ENCODE results near the gene LBX1.

The LBX1 gene

GRCh38 chr10:101229266-101230182, at the start of gene LBX1:
TSS of gene LBX1 (minus strand) at chr10:101229463. CDS start at chr10:101228815, 648 bp downstream.
- no peak for DNase-seq (ENCODE audit: low read depth)

GRCh38 chr10:101273741-101274140, 44.5 kb upstream of the LBX1 start:
- no peak for DNase-seq (ENCODE audit: low read depth)

GRCh38 chr10:101273330-101273729, 44.1 kb upstream of the LBX1 start:
- DNase-seq (ENCODE audit: low read depth) = no peak

DNA sequence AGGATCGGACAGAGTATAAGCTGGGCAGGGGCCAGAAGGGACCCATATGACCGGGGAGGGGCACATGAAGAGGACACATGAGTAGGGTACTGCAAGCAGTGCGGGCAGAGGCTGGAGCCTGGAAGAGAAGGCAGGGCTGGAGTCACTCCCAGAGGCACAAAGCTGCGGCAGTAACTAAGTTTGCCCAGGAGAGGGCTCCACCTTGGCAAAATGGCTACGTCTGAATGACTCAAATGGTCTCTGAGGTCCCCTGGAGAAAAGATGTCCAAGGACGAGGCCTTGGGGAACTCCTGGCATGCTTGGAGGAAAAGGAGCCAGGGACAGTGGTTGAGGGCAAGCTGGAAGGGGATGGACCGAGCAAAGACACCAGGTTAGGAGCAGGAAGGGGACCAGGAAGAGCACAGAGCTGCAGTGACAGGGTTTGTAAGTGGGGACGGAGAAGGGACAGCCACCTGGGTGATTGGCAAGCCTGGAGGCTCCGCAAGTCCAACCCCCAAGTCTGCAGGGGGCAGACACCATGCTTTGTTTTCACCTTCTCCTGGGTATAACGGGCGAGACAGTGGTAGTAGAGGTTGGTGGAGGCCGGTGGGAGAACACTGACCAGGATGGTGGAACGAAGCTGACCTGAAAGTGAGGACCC, 43.1 kb upstream of the LBX1 start:
- peak; percentile 5 for DNase-seq (ENCODE audit: low read depth)

DNA sequence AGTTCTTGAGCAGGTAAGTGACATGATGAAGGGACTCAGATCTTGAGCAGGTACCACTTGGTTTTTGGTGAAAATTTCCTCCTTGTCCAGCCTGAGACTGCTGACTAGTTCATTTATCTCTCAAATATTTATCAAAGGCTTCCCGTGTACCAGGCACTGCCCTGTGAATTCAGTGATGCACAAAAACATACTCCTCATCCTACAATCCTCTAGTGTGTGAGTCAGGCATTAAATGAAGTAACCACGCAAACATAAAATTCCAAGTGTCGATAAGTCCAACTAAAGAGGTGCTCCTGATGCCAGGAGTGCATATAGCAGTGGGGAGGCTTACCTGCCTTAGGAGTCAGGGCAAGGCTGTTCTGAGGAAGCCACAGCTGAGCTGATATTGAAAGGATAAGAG, 41.5 kb upstream of the LBX1 start:
- DNase-seq (ENCODE audit: low read depth) = no peak

GRCh38 chr10:101267776-101268175, 38.5 kb upstream of the LBX1 start:
- DNase-seq (ENCODE audit: low read depth) = no peak

DNA sequence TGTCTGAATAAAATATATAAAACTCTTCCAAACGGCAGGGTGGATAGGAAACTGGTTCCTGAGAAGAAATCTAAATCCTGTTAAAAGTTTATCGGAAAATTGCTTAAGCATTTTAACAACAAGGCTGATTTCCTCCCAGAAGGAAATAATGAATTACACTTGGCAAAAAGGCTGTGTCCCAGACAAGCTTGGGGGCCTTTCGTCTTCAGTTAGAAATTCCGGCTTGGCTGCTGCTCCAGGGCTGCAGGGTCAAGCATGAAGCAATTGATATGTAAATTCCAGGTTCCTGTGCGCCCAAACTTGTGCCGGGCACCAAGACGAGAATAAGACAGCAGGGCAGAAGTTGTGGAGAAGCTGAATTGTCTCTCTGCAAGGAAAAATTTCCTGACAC, 38.0 kb upstream of the LBX1 start:
- no peak for DNase-seq (ENCODE audit: low read depth)

DNA sequence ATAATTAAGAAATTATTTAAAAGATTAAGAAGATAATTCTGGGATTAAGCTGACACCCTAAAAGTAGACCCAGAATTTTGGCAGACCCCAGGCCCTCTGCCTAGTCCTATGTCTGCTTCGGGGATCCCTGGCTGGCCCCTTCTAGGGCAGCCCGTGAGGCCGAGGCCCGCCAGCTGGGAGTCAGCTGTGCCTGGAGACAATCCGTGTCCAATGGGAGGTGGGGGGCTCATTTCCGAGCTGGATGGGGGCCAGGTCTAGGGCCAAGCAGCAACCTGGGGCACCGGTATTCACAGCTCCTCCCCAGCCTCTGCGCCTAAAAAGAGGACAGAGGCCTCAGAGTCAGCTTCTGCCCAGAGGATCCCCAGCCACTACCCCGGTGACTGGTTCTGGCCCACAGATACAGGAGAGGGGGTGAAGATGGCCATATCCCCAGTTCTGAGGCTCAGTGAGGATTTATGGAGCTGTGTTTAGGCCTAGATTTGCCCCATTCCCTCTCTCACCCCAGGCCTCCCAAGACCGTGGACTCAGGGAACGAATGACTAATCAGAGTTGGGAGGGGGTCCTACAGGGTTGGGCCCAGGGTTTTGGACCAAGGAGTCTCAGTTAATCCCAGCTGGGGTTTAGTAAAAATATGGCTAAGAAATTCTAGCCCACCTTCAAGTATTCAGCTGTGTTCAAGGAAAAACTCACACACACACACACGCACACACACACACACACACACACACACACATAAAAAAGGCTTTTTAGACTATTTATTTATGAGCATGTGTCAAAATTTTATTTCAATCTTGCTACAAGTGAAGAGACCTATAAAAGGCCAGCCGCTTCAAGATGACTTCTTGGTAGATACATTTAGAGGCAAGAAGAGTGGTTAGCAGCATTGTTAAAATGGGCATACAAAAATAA, 37.4 kb upstream of the LBX1 start:
- DNase-seq (ENCODE audit: low read depth) = no peak

GRCh38 chr10:101263150-101263752, 34.0 kb upstream of the LBX1 start:
- no peak for DNase-seq (ENCODE audit: low read depth)

DNA sequence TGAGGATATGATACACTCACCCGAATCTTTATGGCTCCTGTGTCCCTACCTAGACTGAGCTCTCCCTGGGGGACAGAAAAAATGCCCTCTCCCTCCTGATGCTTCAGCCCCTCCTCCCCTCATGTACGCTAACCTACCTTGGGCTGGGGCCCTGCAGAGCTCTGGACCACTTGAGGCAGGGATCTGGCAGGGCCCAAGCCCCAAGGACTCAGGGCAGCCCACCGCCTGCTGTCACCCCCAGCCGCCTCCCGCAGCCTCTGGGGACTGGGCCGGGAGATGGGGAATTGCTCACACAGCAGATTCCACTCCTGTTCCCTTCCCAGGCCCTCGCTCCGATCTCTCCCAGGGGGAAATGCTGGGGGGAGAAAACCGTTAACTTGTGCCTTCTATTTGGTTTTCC, 32.9 kb upstream of the LBX1 start:
- DNase-seq (ENCODE audit: low read depth) = no peak

GRCh38 chr10:101261702-101262101, 32.4 kb upstream of the LBX1 start:
- no peak for DNase-seq (ENCODE audit: low read depth)

DNA sequence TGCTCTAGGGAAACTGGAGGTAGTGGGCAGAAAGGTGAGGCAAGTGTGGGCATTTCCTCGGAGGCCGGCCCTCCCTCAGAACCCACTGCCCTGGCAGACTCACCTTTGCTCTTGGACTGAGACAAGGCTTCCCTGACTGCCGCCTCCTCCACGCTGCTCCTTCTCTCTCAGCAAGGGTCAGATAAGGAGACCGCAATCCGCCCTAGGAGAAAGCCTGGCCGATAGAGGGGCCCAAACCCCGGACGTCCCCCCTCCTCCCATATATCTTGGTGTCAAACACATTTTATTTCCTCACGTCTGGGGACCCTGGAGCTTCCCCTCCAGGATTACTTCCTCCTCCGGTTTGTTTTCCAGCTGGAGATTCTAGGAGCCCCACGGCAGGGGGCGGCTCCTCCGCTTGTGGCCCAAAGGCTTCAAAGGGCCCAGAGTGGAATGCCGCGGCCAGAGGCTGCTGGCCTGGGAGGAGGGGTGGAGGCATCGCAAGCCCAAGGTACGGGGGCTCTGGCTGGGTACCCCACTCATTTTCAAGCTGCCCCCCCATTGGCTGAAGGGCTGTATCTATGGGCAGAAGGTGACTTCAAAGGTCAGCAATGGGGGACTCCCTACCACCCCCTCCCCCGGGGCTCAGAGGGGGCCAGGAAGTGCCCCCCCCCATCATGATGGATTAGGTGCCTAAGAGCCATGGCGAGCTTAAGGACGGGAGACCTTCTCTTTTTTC, 31.7 kb upstream of the LBX1 start:
- no peak for DNase-seq (ENCODE audit: low read depth)

DNA sequence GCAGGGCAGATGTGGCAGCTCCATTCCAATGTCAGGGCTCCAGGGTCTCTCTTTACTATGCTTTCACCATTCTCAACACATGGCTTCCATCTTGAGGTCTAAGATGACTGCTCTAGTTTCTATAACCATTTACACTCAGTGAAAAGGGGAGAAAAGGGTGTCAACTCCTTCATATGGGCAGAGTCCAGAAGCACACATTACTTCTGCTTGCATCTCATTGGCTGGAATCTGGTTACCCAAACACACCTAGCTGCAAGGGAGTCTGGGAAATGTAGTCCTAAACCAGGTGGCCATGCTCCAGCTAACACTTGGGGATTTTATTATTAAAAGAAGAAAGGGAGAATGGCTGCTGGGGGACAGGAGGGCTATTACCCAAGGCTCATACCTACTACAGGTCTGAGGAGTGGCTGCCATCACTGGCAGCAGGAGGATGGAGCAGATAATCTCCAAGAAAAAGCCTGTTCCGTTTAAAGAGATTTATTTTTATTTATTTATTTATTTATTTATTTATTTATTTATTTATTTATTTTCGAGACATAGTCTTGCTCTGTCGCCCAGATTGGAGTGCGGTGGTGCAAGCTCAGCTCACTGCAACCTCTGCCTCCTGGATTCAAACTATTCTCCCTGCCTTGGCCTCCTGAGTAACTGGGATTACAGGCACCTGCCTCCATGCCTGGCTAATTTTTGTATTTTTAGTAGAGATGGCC, 29.1 kb upstream of the LBX1 start:
- no peak for DNase-seq (ENCODE audit: low read depth)

- DNase-seq (ENCODE audit: low read depth) = no peak
Measured at GRCh38 chr10:101257491-101257890, 28.2 kb upstream of the LBX1 start.

GRCh38 chr10:101257084-101257483, 27.8 kb upstream of the LBX1 start:
- DNase-seq (ENCODE audit: low read depth) = no peak

GRCh38 chr10:101256387-101256786, 27.1 kb upstream of the LBX1 start:
- DNase-seq (ENCODE audit: low read depth) = no peak

DNA sequence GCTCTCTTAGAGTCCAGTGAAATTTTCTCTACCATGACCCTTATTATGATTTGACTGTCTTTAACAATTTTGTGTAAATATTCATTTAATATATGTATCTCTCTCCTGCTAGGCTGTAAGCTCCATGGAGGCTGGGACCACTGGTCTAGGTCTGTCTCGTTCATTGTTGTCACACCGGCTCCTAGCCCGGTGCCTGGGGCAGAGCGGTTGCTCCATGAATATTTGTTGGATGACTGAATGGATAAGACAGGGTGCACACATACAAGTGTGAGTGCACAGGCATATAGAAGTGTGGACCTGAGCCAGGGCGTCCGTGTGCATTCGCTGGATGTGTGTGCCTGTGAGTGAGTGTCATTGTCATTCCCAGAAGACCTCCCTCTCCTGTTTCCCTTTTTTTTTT, 20.9 kb upstream of the LBX1 start:
- DNase-seq (ENCODE audit: low read depth) = no peak

GRCh38 chr10:101249171-101249581, 19.9 kb upstream of the LBX1 start:
- no peak for DNase-seq (ENCODE audit: low read depth)

DNA sequence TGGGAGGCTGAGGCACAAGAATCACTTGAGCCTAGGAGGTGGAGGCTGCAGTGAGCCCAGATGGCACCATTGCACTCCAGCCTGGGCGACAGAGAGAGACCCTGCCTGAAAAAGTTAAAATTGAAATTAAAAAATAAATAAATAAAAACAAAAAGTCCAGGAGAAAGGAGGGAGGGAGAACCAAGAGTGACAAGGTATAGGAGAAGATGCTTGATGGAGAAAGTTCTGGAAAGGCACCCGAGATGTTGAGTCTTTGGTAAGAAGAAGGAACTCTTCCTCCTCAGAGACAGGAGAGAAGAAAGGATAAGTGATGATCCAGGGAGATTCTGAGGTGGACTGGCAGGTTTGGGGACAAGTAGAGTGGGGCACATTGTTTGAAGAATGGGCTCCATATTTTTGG, 17.4 kb upstream of the LBX1 start:
- no peak for DNase-seq (ENCODE audit: low read depth)

DNA sequence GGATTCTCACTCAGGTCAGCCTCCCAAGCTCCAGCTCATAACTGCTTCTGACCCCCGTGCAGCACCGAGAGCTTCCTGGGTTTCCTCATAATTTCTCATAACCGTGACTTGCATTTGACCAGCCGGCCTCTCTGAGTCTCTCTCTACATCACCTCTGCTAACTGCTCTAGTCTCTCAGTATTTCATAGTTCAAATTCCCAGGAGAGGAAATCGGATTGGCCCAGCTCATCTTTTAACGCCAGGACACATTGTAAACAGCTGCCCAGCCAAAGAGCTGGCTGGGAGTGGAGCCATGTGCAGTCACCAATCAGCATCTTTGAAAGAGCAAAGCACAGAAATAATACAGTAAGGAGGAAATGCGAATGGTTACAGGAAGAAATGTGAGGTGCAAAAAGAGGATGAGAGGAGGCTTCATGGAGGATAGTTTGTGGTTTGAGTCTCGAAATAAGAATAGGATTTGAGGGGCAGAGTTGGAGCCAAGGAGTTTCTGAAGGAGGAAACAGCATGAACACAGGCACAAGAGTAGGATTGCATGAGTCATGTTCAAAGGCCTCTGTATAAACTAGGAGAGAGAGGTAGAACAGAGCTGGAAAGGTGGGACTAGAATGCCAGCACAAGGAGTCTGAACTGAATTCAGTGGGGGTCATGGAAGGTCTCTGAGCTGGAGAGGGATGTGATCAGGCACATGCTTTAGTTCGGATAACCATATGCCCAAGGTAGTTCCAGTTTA, 15.2 kb upstream of the LBX1 start:
- DNase-seq (ENCODE audit: low read depth) = no peak

All from HS-27A (cell line).